Activated naive CD4-positive, alpha-beta T cell treated with anti-CD3 and anti-CD28 coated beads, Interleukin-2, amount 50 U/mL, for 24 hours (primary cell): ENCODE results near the gene METAP1.
"Not testable (repeated sequence)": the region's sequence is repeated elsewhere in the genome, so short reads cannot be mapped to it uniquely, and the experiment has no call there.

Experiments used
- H3K27ac Mint-ChIP-seq: one replicate; pipeline ENCODE4 v1.8.0; 2021; ENCODE audit warnings: mild to moderate bottlenecking, mixed read lengths
- H3K27me3 Mint-ChIP-seq: one replicate; pipeline ENCODE4 v1.8.0; 2021; ENCODE audit warnings: mixed read lengths
- H3K36me3 Mint-ChIP-seq: one replicate; pipeline ENCODE4 v1.8.0; 2021; ENCODE audit warnings: mixed read lengths
- H3K4me1 Mint-ChIP-seq: one replicate; pipeline ENCODE4 v1.8.0; 2021; ENCODE audit warnings: mixed read lengths
- H3K4me3 Mint-ChIP-seq: one replicate; pipeline ENCODE4 v1.8.0; 2021; ENCODE audit warnings: mild to moderate bottlenecking, mixed read lengths
- H3K9me3 Mint-ChIP-seq: one replicate; pipeline ENCODE4 v1.8.0; 2021; ENCODE audit warnings: mixed read lengths

Gene METAP1

DNA sequence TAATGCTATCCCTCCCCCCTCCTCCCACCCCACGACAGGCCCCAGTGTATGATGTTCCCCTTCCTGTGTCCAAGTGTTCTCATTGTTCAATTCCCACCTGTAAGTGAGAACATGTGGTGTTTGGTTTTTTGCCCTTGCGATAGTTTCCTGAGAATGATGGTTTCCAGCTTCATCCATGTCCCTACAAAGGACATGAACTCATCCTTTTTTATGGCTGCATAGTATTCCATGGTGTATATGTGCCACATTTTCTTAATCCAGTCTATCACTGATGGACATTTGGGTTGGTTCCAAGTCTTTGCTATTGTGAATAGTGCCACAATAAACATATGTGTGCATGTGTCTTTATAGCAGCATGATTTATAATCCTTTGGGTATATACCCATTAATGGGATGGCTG lies 70.0 kb downstream of the METAP1 start:
- not testable (repeated sequence) for H3K4me3 Mint-ChIP-seq, H3K27me3 Mint-ChIP-seq, H3K9me3 Mint-ChIP-seq, H3K27ac Mint-ChIP-seq, H3K4me1 Mint-ChIP-seq
- H3K36me3 Mint-ChIP-seq: peaks cover 16% of the 10 kb centered on the region

DNA sequence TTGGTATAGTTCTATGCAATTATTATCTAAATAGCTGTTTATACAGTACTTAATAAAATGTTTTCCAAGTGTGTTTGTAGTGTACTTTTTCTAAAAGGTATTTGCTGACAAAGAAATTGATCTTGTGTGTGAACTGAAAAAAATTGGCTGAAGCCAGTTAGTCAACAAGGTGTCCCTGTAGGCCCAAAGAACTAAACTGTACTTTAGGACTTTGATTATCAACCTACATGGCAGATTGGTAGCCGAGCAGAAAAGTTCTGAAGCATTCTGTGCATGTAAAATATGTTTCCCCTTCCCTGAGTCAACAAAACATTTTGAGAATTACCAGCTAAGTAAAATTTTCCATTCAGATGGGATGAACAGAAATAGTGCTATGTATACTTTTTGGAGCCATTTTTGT lies 72.1 kb downstream of the METAP1 start:
- peaks cover 3% of the 10 kb centered on the region for H3K4me1 Mint-ChIP-seq
- H3K27me3 Mint-ChIP-seq: no peaks in the 10 kb centered on the region
- H3K4me3 Mint-ChIP-seq: no peak overlapping the region
- no peak overlapping the region for H3K27ac Mint-ChIP-seq
- H3K36me3 Mint-ChIP-seq: peaks cover 16% of the 10 kb centered on the region
- H3K9me3 Mint-ChIP-seq: no peaks in the 10 kb centered on the region

GRCh38 chr4:99071159-99071558 lies 75.6 kb downstream of the METAP1 start:
- H3K27ac Mint-ChIP-seq: peak overlapping the region; percentile 17
- peaks cover 9% of the 10 kb centered on the region for H3K36me3 Mint-ChIP-seq

DNA sequence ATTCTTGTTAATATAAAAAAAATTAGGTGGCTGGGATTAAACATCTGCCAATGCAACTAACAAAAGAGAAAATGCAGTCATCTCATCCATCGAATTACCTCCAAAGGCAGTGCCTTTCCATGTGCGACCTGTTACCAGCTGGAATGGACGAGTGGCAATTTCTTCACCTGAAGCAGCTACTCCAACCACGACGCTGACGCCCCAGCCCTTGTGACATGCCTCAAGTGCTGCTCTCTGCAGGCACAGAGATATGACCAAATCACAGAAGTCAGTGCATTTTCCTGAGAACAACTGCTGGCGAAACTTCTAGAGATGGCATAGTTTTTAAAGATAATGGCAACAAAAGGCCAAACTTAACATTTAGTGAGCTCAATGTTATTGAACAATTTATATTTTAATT lies 79.3 kb downstream of the METAP1 start:
- H3K27me3 Mint-ChIP-seq: no peaks in the 10 kb centered on the region
- peaks cover 6% of the 10 kb centered on the region for H3K4me1 Mint-ChIP-seq
- H3K9me3 Mint-ChIP-seq: no peaks in the 10 kb centered on the region
- H3K27ac Mint-ChIP-seq: no peak overlapping the region
- no peak overlapping the region for H3K4me3 Mint-ChIP-seq
- peaks cover 14% of the 10 kb centered on the region for H3K36me3 Mint-ChIP-seq

More at GRCh38 chr4:99071159-99071558, 75.6 kb downstream of the METAP1 start:
- Mint-ChIP-seq H3K4me3 (no peak overlapping the region), H3K27me3 (no peaks in the 10 kb centered on the region), H3K9me3 (no peaks in the 10 kb centered on the region), H3K4me1 (peaks cover 3% of the 10 kb centered on the region)

GRCh38 chr4:99076292-99076976 lies 80.9 kb downstream of the METAP1 start:
- no peaks in the 10 kb centered on the region for H3K9me3 Mint-ChIP-seq
- no peak overlapping the region for H3K4me3 Mint-ChIP-seq
- peaks cover 17% of the 10 kb centered on the region for H3K36me3 Mint-ChIP-seq

DNA sequence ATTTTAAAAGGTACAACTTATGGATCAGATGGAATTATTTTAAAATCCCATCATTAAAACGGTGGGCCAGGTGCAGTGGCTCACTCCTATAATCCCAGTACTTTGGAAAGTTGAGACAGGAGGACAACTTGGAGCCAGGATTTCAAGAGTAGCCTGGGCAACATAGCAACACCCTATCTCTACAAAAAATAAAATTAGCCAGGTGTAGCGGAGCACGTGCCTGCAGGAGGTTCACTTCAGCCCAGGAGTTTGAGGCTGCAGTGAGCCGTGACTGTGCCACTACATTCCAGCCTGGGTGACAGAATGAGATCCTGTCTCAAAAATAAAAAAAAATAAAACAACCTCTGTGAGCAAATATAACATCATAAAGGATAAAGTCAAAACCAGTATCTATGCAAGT lies 81.7 kb downstream of the METAP1 start:
- H3K27me3 Mint-ChIP-seq: no peaks in the 10 kb centered on the region
- H3K27ac Mint-ChIP-seq: no peak overlapping the region
- H3K4me1 Mint-ChIP-seq: peaks cover 9% of the 10 kb centered on the region
- H3K4me3 Mint-ChIP-seq: no peak overlapping the region
- peaks cover 17% of the 10 kb centered on the region for H3K36me3 Mint-ChIP-seq
- H3K9me3 Mint-ChIP-seq: no peaks in the 10 kb centered on the region

More at GRCh38 chr4:99076292-99076976, 80.9 kb downstream of the METAP1 start:
- H3K4me1 Mint-ChIP-seq: peaks cover 9% of the 10 kb centered on the region
- H3K27me3 Mint-ChIP-seq: no peaks in the 10 kb centered on the region
- no peak overlapping the region for H3K27ac Mint-ChIP-seq

GRCh38 chr4:99078336-99078735 lies 82.8 kb downstream of the METAP1 start:
- Mint-ChIP-seq H3K4me1 (peaks cover 9% of the 10 kb centered on the region), H3K27ac (no peak overlapping the region), H3K9me3 (no peaks in the 10 kb centered on the region), H3K4me3 (no peak overlapping the region), H3K36me3 (peaks cover 13% of the 10 kb centered on the region), H3K27me3 (no peaks in the 10 kb centered on the region)

- Mint-ChIP-seq H3K27me3 (no peaks in the 10 kb centered on the region), H3K36me3 (peaks cover 11% of the 10 kb centered on the region), H3K9me3 (no peaks in the 10 kb centered on the region), H3K4me3 (no peak overlapping the region), H3K4me1 (peaks cover 12% of the 10 kb centered on the region), H3K27ac (no peak overlapping the region)
These were observed 83.6 kb downstream of the METAP1 start for GRCh38 chr4:99078931-99079624.

DNA sequence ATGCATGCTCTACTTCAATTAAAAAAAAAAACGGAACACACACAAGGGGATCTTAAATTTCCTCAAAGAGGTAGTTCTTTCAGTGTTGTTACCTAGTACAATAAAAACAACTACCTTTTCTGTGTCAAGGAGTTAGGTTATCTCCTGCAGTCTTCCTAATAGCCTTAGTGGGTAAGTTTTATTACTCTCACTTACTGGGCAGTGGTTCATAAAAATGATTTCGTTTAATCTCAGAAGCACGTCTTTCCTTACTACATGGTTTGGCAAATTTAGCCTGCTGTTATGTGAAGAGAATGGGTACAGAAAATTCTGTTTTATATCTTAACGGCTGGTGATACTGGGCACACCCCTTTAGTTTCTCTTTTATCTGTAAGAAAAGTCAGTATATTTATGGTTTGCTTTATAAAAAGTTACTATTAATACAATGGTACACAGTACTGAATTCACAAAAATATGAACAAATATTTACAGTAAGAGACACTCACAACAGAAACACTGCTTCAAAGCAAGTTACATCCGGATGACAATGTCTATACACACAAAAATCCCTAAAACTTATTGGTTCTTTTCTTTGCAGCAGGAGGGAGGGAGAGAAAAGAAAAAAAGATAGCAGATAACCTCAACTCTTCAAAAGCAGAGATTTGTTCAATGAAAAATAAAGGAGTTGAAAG lies 84.2 kb downstream of the METAP1 start:
- Mint-ChIP-seq H3K4me1 (peaks cover 16% of the 10 kb centered on the region), H3K27ac (peak overlapping the region; percentile 82), H3K9me3 (no peaks in the 10 kb centered on the region), H3K4me3 (no peak overlapping the region), H3K36me3 (peaks cover 11% of the 10 kb centered on the region), H3K27me3 (no peaks in the 10 kb centered on the region)

DNA sequence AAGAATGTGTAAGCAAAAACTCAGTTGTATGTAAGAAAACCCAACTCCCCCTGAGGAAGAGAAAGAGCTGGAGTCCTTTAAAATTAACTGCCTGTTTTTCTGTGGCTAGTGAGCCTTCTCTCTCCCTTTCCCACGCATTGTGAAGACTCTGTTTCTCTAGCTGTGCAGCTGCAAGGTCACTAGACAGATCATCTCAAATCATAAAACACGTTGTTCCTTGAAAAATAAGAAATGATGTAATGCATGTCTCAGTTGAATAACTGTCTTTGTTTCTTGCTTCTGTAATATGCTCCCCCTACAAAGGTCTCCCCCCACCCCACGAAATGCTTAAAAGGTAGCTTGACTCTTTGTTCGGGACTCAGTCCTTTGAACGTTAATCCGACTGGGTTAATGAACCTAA lies 85.3 kb downstream of the METAP1 start:
- not testable (repeated sequence) for H3K4me3 Mint-ChIP-seq, H3K9me3 Mint-ChIP-seq, H3K27me3 Mint-ChIP-seq, H3K27ac Mint-ChIP-seq
- H3K36me3 Mint-ChIP-seq: peaks cover 14% of the 10 kb centered on the region
- peaks cover 26% of the 10 kb centered on the region for H3K4me1 Mint-ChIP-seq

GRCh38 chr4:99082192-99082591 lies 86.7 kb downstream of the METAP1 start:
- H3K9me3 Mint-ChIP-seq: no peaks in the 10 kb centered on the region
- H3K36me3 Mint-ChIP-seq: peaks cover 14% of the 10 kb centered on the region
- no peak overlapping the region for H3K27ac Mint-ChIP-seq
- no peak overlapping the region for H3K4me3 Mint-ChIP-seq
- H3K4me1 Mint-ChIP-seq: peaks cover 36% of the 10 kb centered on the region
- no peaks in the 10 kb centered on the region for H3K27me3 Mint-ChIP-seq

- no peaks in the 10 kb centered on the region for H3K9me3 Mint-ChIP-seq
- H3K4me3 Mint-ChIP-seq: no peak overlapping the region
- no peaks in the 10 kb centered on the region for H3K27me3 Mint-ChIP-seq
- H3K27ac Mint-ChIP-seq: no peak overlapping the region
- H3K36me3 Mint-ChIP-seq: peaks cover 10% of the 10 kb centered on the region
- H3K4me1 Mint-ChIP-seq: peaks cover 46% of the 10 kb centered on the region
These were observed 89.1 kb downstream of the METAP1 start for GRCh38 chr4:99084595-99084994.

DNA sequence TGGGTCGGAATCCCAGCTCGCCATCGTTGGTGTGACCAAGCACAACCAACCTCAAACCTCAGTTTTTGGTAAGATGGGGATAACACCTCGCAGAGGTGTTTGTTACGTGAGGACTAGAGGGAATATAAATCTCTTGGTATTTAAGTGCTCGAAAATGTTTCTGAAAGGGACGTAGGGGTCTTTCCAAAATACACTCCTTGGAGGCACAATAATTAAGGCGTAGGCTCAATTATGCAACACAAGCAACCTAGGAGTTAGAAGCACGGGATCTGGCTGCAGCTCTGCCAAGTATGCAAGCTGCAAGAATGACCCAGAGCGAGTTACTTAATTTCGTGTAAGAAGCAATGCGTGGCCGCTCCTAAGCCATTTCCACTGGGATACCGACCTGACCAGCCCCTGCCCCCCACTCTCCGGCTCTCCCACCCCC lies 92.5 kb downstream of the METAP1 start:
- no peaks in the 10 kb centered on the region for H3K9me3 Mint-ChIP-seq
- H3K27me3 Mint-ChIP-seq: no peaks in the 10 kb centered on the region
- H3K36me3 Mint-ChIP-seq: peaks cover 9% of the 10 kb centered on the region
- peaks cover 61% of the 10 kb centered on the region for H3K4me1 Mint-ChIP-seq
- H3K27ac Mint-ChIP-seq: peak overlapping the region; percentile 88
- H3K4me3 Mint-ChIP-seq: peak overlapping the region; percentile 98

GRCh38 chr4:99088481-99089365 lies 93.2 kb downstream of the METAP1 start, which contains the start of gene ADH5:
Gene ADH5, minus strand, starts transcription at chr4:99088788. Its CDS starts 88 bp downstream, at chr4:99088700.
- Mint-ChIP-seq H3K27me3 (no peaks in the 10 kb centered on the region), H3K36me3 (peaks cover 9% of the 10 kb centered on the region), H3K9me3 (no peaks in the 10 kb centered on the region), H3K4me1 (peaks cover 60% of the 10 kb centered on the region), H3K27ac (peak within 1 kb of the TSS; percentile 99), H3K4me3 (peak within 1 kb of the TSS; percentile 98)
